Lung microvascular endothelial cell (primary cell): ENCODE data around the gene TNRC18. TPM values are rescaled to one million over a fixed set of nuclear protein-coding genes. Genes with fewer than 3 reads are reported as not detected.
A peak's percentile ranks its signal among the peaks of the same experiment; 100 is the strongest.
"Not testable (repeated sequence)": the region's sequence is repeated elsewhere in the genome, so short reads cannot be mapped to it uniquely, and the experiment has no call there.

ENCODE experiments used
- DNase-seq, 2 donors: peaks; one replicate each; pipeline versions ENCODE4 v3.0.0 to v3.0.0-alpha.2; 2010; ENCODE audit warnings: low read depth in 2 of 2
- total RNA-seq: library from RNA; depleted of rRNA; stranded (reverse); fragments of >200 nt; gene quantifications from 2 replicates; pipeline ENCODE4 v1.2.1, GENCODE V29; 2014

Gene TNRC18
- total RNA-seq = 19.8 and 21.6 TPM in 2 replicates

- DNase-seq = no peak
These were observed at the start of gene TNRC18 for GRCh38 chr7:5423306-5423975. TSS of gene TNRC18 (minus strand) at chr7:5423834. CDS start at chr7:5421246, 2,588 bp downstream.

GRCh38 chr7:5472432-5473315 is 49.0 kb upstream of the TNRC18 start:
- DNase-seq = no peak

- not testable (repeated sequence) for DNase-seq
These were observed 48.0 kb upstream of the TNRC18 start for GRCh38 chr7:5471623-5472022.

GRCh38 chr7:5470816-5471215 is 47.2 kb upstream of the TNRC18 start:
- no peak for DNase-seq

GRCh38 chr7:5470167-5470532 is 46.5 kb upstream of the TNRC18 start:
- no peak for DNase-seq

GRCh38 chr7:5469375-5470166 is 45.9 kb upstream of the TNRC18 start:
- no peak for DNase-seq

GRCh38 chr7:5467645-5468044 is 44.0 kb upstream of the TNRC18 start:
- no peak for DNase-seq

GRCh38 chr7:5466551-5466950 is 42.9 kb upstream of the TNRC18 start:
- no peak for DNase-seq

- DNase-seq = no peak
These were observed 39.4 kb upstream of the TNRC18 start for GRCh38 chr7:5463031-5463430.

- no peak for DNase-seq
These were observed 38.6 kb upstream of the TNRC18 start for GRCh38 chr7:5462216-5462615.

GRCh38 chr7:5458921-5459480 is 35.4 kb upstream of the TNRC18 start:
- no peak for DNase-seq

- DNase-seq = no peak
These were observed 33.7 kb upstream of the TNRC18 start for GRCh38 chr7:5457245-5457735.

- no peak for DNase-seq
These were observed 32.8 kb upstream of the TNRC18 start for GRCh38 chr7:5456409-5456808.

GRCh38 chr7:5455581-5456219 is 32.1 kb upstream of the TNRC18 start:
- no peak for DNase-seq

GRCh38 chr7:5455175-5455574 is 31.5 kb upstream of the TNRC18 start:
- no peak for DNase-seq

GRCh38 chr7:5454485-5454884 is 30.9 kb upstream of the TNRC18 start:
- no peak for DNase-seq

GRCh38 chr7:5453566-5454075 is 30.0 kb upstream of the TNRC18 start:
- no peak for DNase-seq

- DNase-seq = peak; percentile 17 to 48
These were observed 29.4 kb upstream of the TNRC18 start for GRCh38 chr7:5452937-5453540.

- peak in 1 of 2 donors; percentile 37 for DNase-seq
These were observed 28.9 kb upstream of the TNRC18 start for GRCh38 chr7:5452470-5452899.

GRCh38 chr7:5451391-5451790 is 27.8 kb upstream of the TNRC18 start:
- DNase-seq = no peak
